K562 (cell line): ENCODE data around the gene TSGA10. TPM values are rescaled to one million over a fixed set of nuclear protein-coding genes. Genes with fewer than 3 reads are reported as not detected.

Experiments
- ARHGAP35 ChIP-seq: fragments of 450-650 bp; IDR thresholded peaks from 2 replicates; pipeline ENCODE4 v1.6.1; 2018; ENCODE audit not compliant: partially characterized antibody
- BRD4 ChIP-seq: fragments of 200-600 bp; sonication (generic); IDR thresholded peaks from 2 replicates; pipeline ENCODE4 v1.6.1; 2017; ENCODE audit warnings: inconsistent platforms
- CREB1 ChIP-seq, 2 experiments: sonication (generic) in 1 of 2; formaldehyde crosslinking in 1 of 2; IDR thresholded peaks; 2 replicates each; pipeline versions ENCODE4 v1.6.1 to v1.8.0; 2012 to 2022; ENCODE audit warnings: inconsistent platforms in 1 of 2, mild to moderate bottlenecking in 1 of 2, missing genetic modification reagents in 1 of 2, moderate library complexity in 1 of 2
- DDX20 ChIP-seq: fragments of 450-650 bp; IDR thresholded peaks from 2 replicates; pipeline ENCODE4 v1.6.1; 2016; ENCODE audit warnings: missing genetic modification characterization, low read depth, mild to moderate bottlenecking, missing compliant biosample characterization, moderate library complexity
- GTF2E2 ChIP-seq: fragments of 200-800 bp; sonication (Bioruptor generic); IDR thresholded peaks from 2 replicates; pipeline ENCODE4 v1.6.1; 2016; ENCODE audit warnings: missing genetic modification characterization, missing compliant biosample characterization
- MAX ChIP-seq: sonication (generic); formaldehyde crosslinking; IDR thresholded peaks from 2 replicates; pipeline ENCODE4 v1.9.0; 2022; ENCODE audit warnings: mild to moderate bottlenecking, missing genetic modification reagents
- MCM2 ChIP-seq: fragments of 450-650 bp; IDR thresholded peaks from 2 replicates; pipeline ENCODE4 v1.6.1; 2017; ENCODE audit warnings: low read depth, mild to moderate bottlenecking
- MTA2 ChIP-seq: fragments of 450-650 bp; IDR thresholded peaks from 2 replicates; pipeline ENCODE4 v1.6.1; 2016; ENCODE audit warnings: low read depth
- MYNN ChIP-seq, 2 experiments: sonication (generic); formaldehyde crosslinking in 1 of 2; IDR thresholded peaks; 2 replicates each; pipeline versions ENCODE4 v1.5.0 to v1.6.1; 2016 to 2020; ENCODE audit warnings: antibody characterized with exemption in 1 of 2, missing genetic modification reagents in 1 of 2
- NFXL1 ChIP-seq: fragments of 450-650 bp; formaldehyde crosslinking; IDR thresholded peaks from 2 replicates; pipeline ENCODE4 v1.4.0; 2021; ENCODE audit warnings: mild to moderate bottlenecking
- POLR2B ChIP-seq: fragments of 450-650 bp; IDR thresholded peaks from 2 replicates; pipeline ENCODE4 v1.6.1; 2018; ENCODE audit warnings: low read depth; ENCODE audit not compliant: partially characterized antibody
- RBBP5 ChIP-seq: fragments of 200-600 bp; sonication (generic); IDR thresholded peaks from 2 replicates; pipeline ENCODE4 v1.6.1; 2012; ENCODE audit warnings: borderline replicate concordance, mild to moderate bottlenecking, low read length, control low read depth, inconsistent platforms; ENCODE audit not compliant: insufficient read depth, poor library complexity, severe bottlenecking
- RNF219 ChIP-seq: fragments of 250-450 bp; sonication (Bioruptor Pico); IDR thresholded peaks from 2 replicates; pipeline ENCODE4 v1.5.0; 2022; ENCODE audit warnings: mild to moderate bottlenecking
- SMAD4 ChIP-seq: fragments of 250-450 bp; sonication (Bioruptor Pico); conservative IDR thresholded peaks from 2 replicates; pipeline ENCODE4 v1.8.0; 2021; ENCODE audit warnings: inconsistent platforms, mild to moderate bottlenecking, moderate library complexity
- SREBF1 ChIP-seq: fragments of 150-350 bp; IDR thresholded peaks from 2 replicates; pipeline ENCODE4 v1.6.1; 2014; ENCODE audit warnings: antibody characterized with exemption, low read depth, low read length, borderline replicate concordance
- TRIM28 ChIP-seq: fragments of 450-650 bp; IDR thresholded peaks from 2 replicates; pipeline ENCODE4 v1.6.1; 2017
- UBTF ChIP-seq, 2 experiments: IDR thresholded peaks; 2 replicates each; pipeline ENCODE4 v1.6.1; 2012; ENCODE audit warnings: improper control_type of control experiment in 2 of 2, low read depth in 2 of 2, low read length in 2 of 2, borderline replicate concordance in 1 of 2
- ZKSCAN3 ChIP-seq: fragments of 250-450 bp; sonication (Bioruptor Pico); IDR thresholded peaks from 2 replicates; pipeline ENCODE4 v1.4.0; 2020
- ZNF143 ChIP-seq: sonication (generic); formaldehyde crosslinking; IDR thresholded peaks from 2 replicates; pipeline ENCODE4 v1.9.0; 2022; ENCODE audit warnings: mild to moderate bottlenecking, missing genetic modification reagents
- ZNF224 ChIP-seq: sonication (generic); formaldehyde crosslinking; IDR thresholded peaks from 2 replicates; pipeline ENCODE4 v1.8.0; 2022; ENCODE audit warnings: mild to moderate bottlenecking, missing genetic modification reagents
- polyA plus RNA-seq, 8 experiments: library from polyadenylated mRNA; depleted of rRNA in 4 of 8; stranded (reverse) in 5 of 8; unstranded in 3 of 8; fragments of >200 nt; fragmentation: Nextera tagmentation in 2 of 8; fragmentation: Illumina TruSeq in 1 of 8; extraction: Ambion mirVana in 2 of 8; extraction: Trizol in 1 of 8; gene quantifications; 2 replicates each; pipeline versions ENCODE4 v1.2.1 to v1.2.3, GENCODE V29; 2011 to 2014; ENCODE audit warnings: inconsistent platforms in 1 of 8, missing spikeins in 1 of 8
- total RNA-seq, 7 experiments: library from RNA; depleted of rRNA in 6 of 7; stranded (reverse); fragments of >200 nt in 6 of 7; fragmentation: Illumina TruSeq in 2 of 7; extraction: Trizol in 2 of 7; gene quantifications; 2 replicates each; pipeline versions ENCODE4 v1.2.1 to v1.2.3, GENCODE V29; 2011 to 2021; ENCODE audit warnings: low replicate concordance in 1 of 7
- TF ChIP-seq, protein P1 (sequence below): fragments of 250-450 bp; sonication (Bioruptor Pico); IDR thresholded peaks from 2 replicates; pipeline ENCODE4 v1.5.0; 2020; ENCODE audit warnings: mild to moderate bottlenecking, borderline replicate concordance

Gene TSGA10
- total and polyA plus RNA-seq, 9 of the 15 experiments (the other 6 are each of a cell fraction or from before 2014, with no cell fraction given), result 2.1 to 11.3 (median 3.2) TPM

- no peak for TF ChIP-seq RNF219 (CRISPR knock-in tag)
- peak in 1 of 2 experiments; percentile 82; a peak in 2 of 4 replicates for TF ChIP-seq UBTF (IDR thresholded peaks at IDR 0.05; ENCODE audit: borderline replicate concordance in 1 of 2, low read depth in 2 of 2, low read length in 2 of 2)
- TF ChIP-seq SMAD4 (CRISPR knock-in tag), result peak; percentile 76; the same call in 1 of the 2 replicates
- no peak for TF ChIP-seq BRD4
- no peak for TF ChIP-seq ZNF143 (CRISPR knock-in tag)
- peak; percentile 61 for TF ChIP-seq MAX (CRISPR knock-in tag)
- TF ChIP-seq, protein P1, sequence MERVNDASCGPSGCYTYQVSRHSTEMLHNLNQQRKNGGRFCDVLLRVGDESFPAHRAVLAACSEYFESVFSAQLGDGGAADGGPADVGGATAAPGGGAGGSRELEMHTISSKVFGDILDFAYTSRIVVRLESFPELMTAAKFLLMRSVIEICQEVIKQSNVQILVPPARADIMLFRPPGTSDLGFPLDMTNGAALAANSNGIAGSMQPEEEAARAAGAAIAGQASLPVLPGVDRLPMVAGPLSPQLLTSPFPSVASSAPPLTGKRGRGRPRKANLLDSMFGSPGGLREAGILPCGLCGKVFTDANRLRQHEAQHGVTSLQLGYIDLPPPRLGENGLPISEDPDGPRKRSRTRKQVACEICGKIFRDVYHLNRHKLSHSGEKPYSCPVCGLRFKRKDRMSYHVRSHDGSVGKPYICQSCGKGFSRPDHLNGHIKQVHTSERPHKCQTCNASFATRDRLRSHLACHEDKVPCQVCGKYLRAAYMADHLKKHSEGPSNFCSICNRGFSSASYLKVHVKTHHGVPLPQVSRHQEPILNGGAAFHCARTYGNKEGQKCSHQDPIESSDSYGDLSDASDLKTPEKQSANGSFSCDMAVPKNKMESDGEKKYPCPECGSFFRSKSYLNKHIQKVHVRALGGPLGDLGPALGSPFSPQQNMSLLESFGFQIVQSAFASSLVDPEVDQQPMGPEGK (CRISPR knock-in tag), result no peak
- TF ChIP-seq MTA2, result peak; percentile 42; the same call in 1 of the 2 replicates
- TF ChIP-seq ARHGAP35, result no peak
- no peak for TF ChIP-seq NFXL1 (CRISPR knock-in tag)
- TF ChIP-seq TRIM28, result no peak; the same call in 1 of the 2 replicates
- TF ChIP-seq CREB1 (IDR thresholded peaks at IDR 0.05), result 0 out of 2 replicates have a peak, but pooled peaks have one; percentile 28
- peak; percentile 41 for TF ChIP-seq CREB1 (CRISPR knock-in tag; IDR thresholded peaks at IDR 0.05)
- TF ChIP-seq MYNN (IDR thresholded peaks at IDR 0.05), result 0 out of 2 replicates have a peak, but pooled peaks have one; percentile 13
- TF ChIP-seq MYNN (CRISPR knock-in tag; IDR thresholded peaks at IDR 0.05), result no peak
- TF ChIP-seq ZNF224, result no peak
- no peak for TF ChIP-seq MCM2
- peak; percentile 94 for TF ChIP-seq RBBP5
- TF ChIP-seq SREBF1, result no peak
- no peak for TF ChIP-seq ZKSCAN3 (CRISPR knock-in tag)
- peak; percentile 80 for TF ChIP-seq POLR2B
- TF ChIP-seq GTF2E2 (tag), result peak; percentile 98
- no peak for TF ChIP-seq DDX20 (tag)
Observed at GRCh38 chr2:99180755-99181623, 26.2 kb upstream of the TSGA10 start, which contains the start of the genes MITD1 and MRPL30 (continued).
